Mesendoderm (in vitro differentiated cells): Measurements from ENCODE around the gene RNU1-3.
"Not testable (repeated sequence)": the region's sequence is repeated elsewhere in the genome, so short reads cannot be mapped to it uniquely, and the experiment has no call there.

ENCODE experiments used
- DNase-seq: peaks from one replicate; pipeline ENCODE4 v3.0.0; 2013
- H2AK5ac ChIP-seq: 2 replicates; pipeline ENCODE4 v1.6.1; 2013; ENCODE audit warnings: low read length, inconsistent platforms
- H2BK120ac ChIP-seq: 2 replicates; pipeline ENCODE4 v1.6.1; 2013; ENCODE audit warnings: low read depth, mild to moderate bottlenecking, low read length, moderate library complexity, mixed read lengths
- H2BK15ac ChIP-seq: replicated peaks from 2 replicates; pipeline ENCODE4 v1.6.1; 2013; ENCODE audit warnings: low read depth, mild to moderate bottlenecking, moderate library complexity
- H2BK5ac ChIP-seq: 2 replicates; pipeline ENCODE4 v1.6.1; 2013; ENCODE audit warnings: low read length, inconsistent platforms
- H3K18ac ChIP-seq: 2 replicates; pipeline ENCODE4 v1.6.1; 2013; ENCODE audit warnings: mild to moderate bottlenecking, low read length, mixed read lengths
- H3K23ac ChIP-seq: one replicate; pipeline ENCODE4 v1.6.1; 2013; ENCODE audit warnings: low read length
- H3K27ac ChIP-seq: 2 replicates; pipeline ENCODE4 v1.5.1; 2013; ENCODE audit warnings: low read depth, mild to moderate bottlenecking, inconsistent platforms, low read length, moderate library complexity
- H3K27me3 ChIP-seq: 2 replicates; pipeline ENCODE4 v1.6.1; 2013; ENCODE audit warnings: low read length, control low read depth, mild to moderate bottlenecking, inconsistent platforms; ENCODE audit not compliant: insufficient read depth, poor library complexity
- H3K36me3 ChIP-seq: 2 replicates; pipeline ENCODE4 v1.6.1; 2013; ENCODE audit warnings: low read length, inconsistent platforms; ENCODE audit not compliant: control insufficient read depth, insufficient read depth
- H3K4ac ChIP-seq: one replicate; pipeline ENCODE4 v1.6.1; 2013; ENCODE audit warnings: low read depth, mild to moderate bottlenecking, low read length, moderate library complexity
- H3K4me1 ChIP-seq: 2 replicates; pipeline ENCODE4 v1.6.1; 2013; ENCODE audit warnings: low read depth, low read length, inconsistent platforms; ENCODE audit not compliant: control insufficient read depth
- H3K4me2 ChIP-seq: 2 replicates; pipeline ENCODE4 v1.6.1; 2013; ENCODE audit warnings: low read length
- H3K4me3 ChIP-seq: 2 replicates; pipeline ENCODE4 v1.5.1; 2013; ENCODE audit warnings: mild to moderate bottlenecking, low read length
- H3K56ac ChIP-seq: one replicate; pipeline ENCODE4 v1.6.1; 2013; ENCODE audit warnings: low read length
- H3K79me1 ChIP-seq: 2 replicates; pipeline ENCODE4 v1.6.1; 2013; ENCODE audit warnings: low read length, inconsistent platforms
- H3K79me2 ChIP-seq: 2 replicates; pipeline ENCODE4 v1.6.1; 2013; ENCODE audit warnings: mild to moderate bottlenecking, low read length; ENCODE audit not compliant: control insufficient read depth, insufficient read depth
- H3K9ac ChIP-seq: 2 replicates; pipeline ENCODE4 v1.6.1; 2013; ENCODE audit warnings: low read length, inconsistent platforms
- H4K5ac ChIP-seq: one replicate; pipeline ENCODE4 v1.6.1; 2013; ENCODE audit warnings: low read length
- H4K8ac ChIP-seq: one replicate; pipeline ENCODE4 v1.6.1; 2013; ENCODE audit warnings: low read depth, mild to moderate bottlenecking, control low read depth, low read length, moderate library complexity
- WGBS: extraction: QIAGEN DNeasy Blood & Tissue Kit; methylation state at CpG from one replicate; pipeline ENCODE4 v1.1.7; 2013; ENCODE audit warnings: low lambda C conversion rate, missing lambda C conversion rate; ENCODE audit not compliant: insufficient coverage; ENCODE audit errors: extremely low coverage; 5-methylcytosine and 5-hydroxymethylcytosine counted together

Gene RNU1-3

DNA sequence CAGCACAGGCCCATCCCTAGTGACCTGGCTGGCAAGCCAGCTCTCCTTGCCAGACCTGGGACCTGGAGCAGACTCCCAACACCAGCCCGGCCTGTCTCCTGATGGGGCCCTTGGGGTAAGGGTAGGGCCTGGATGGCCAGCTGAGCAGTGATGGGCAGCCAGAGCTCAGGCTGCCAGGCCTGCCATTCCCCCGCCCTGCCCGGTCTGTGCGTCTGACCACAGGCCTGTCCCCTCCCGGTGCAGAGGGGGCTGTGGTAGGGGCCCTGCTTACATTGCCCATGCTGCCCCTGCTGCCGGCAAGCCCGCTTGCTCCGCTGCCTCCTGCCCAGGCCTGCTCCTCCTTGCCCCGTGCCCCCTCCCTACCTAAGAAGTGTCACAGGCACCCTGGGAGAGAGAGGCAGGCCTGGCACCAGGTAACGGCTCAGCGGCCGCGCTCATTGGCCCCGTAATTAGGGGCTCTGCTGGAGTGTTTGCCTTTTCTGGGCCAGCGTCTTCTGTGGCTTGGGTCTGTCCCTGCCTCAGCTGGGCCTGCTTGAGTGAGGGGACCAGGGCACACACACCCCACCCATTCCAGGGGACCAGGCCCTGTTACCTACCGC is 37.9 kb upstream of the RNU1-3 start:
- H3K18ac ChIP-seq, H3K4me3 ChIP-seq, H2AK5ac ChIP-seq, H3K4ac ChIP-seq, DNase-seq, H3K23ac ChIP-seq, H3K4me1 ChIP-seq, H4K5ac ChIP-seq, H2BK5ac ChIP-seq, H3K79me2 ChIP-seq, H3K27ac ChIP-seq, H3K27me3 ChIP-seq, H3K4me2 ChIP-seq, H3K56ac ChIP-seq, H3K36me3 ChIP-seq, H2BK120ac ChIP-seq, H3K9ac ChIP-seq, H2BK15ac ChIP-seq, H3K79me1 ChIP-seq, H4K8ac ChIP-seq: not testable (repeated sequence)
- WGBS = no CpG with 5 or more reads among the region's 16 CpGs

DNA sequence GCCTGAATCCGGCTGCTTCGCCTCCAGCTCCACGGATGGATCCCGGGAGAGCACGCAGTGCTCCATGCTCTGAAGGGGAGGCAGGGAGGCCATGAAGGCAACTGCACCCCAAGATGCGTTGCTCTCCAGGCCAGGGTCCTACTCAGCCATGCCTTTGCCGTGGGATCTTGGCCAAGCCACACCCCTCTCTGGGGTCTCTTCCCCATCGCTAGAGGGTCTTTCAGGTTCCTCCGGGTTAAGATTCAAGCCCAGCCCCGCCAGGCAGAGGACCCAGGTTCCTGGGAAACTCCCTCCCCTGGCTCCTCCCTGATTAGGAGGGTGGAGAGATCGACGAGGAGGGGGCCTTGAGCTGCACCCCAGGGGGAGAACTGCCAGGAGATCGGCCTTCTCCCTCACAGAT is 37.3 kb upstream of the RNU1-3 start:
- WGBS = no CpG with 5 or more reads among the region's 13 CpGs
- H3K27me3 ChIP-seq, H3K79me1 ChIP-seq, H2BK15ac ChIP-seq, H3K4me3 ChIP-seq, H2AK5ac ChIP-seq, H2BK120ac ChIP-seq, H3K4ac ChIP-seq, H3K4me2 ChIP-seq, H4K8ac ChIP-seq, H3K36me3 ChIP-seq, H4K5ac ChIP-seq, H3K9ac ChIP-seq, H3K27ac ChIP-seq, H3K79me2 ChIP-seq, H3K23ac ChIP-seq, H3K4me1 ChIP-seq, H3K18ac ChIP-seq, DNase-seq, H3K56ac ChIP-seq, H2BK5ac ChIP-seq: not testable (repeated sequence)

DNA sequence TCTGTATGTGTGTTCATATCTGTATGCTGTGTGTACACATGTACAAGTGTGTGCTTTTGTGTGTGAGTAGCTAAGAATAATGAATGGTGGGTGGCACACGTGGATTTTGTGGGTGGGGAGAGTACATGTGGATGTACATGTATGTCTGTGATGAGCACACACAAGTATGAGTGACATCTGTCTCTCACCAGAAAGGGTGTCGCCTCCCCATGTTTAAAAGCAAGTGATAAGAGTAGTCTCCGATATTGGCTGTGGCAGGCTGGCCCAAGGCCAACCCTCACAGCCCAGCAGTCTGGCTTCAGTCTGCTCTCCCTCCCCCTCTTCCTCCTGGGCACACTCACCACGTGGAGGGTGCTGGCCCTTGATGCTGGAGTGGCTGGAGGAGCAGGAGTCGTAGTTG is 36.9 kb upstream of the RNU1-3 start:
- WGBS = no CpG with 5 or more reads among the region's 5 CpGs
- H2AK5ac ChIP-seq, H3K27ac ChIP-seq, H3K27me3 ChIP-seq, H3K4me1 ChIP-seq, H3K4ac ChIP-seq, H3K56ac ChIP-seq, H3K79me1 ChIP-seq, H3K4me2 ChIP-seq, H3K36me3 ChIP-seq, H3K18ac ChIP-seq, H3K23ac ChIP-seq, H2BK5ac ChIP-seq, H2BK120ac ChIP-seq, H3K79me2 ChIP-seq, DNase-seq, H4K5ac ChIP-seq, H3K9ac ChIP-seq, H3K4me3 ChIP-seq, H2BK15ac ChIP-seq, H4K8ac ChIP-seq: not testable (repeated sequence)

- not testable (repeated sequence) for H2BK120ac ChIP-seq, H3K4me2 ChIP-seq, H3K4ac ChIP-seq, H2AK5ac ChIP-seq, DNase-seq, H3K79me2 ChIP-seq, H3K23ac ChIP-seq, H3K27me3 ChIP-seq, H4K5ac ChIP-seq, H3K27ac ChIP-seq, H2BK5ac ChIP-seq, H3K18ac ChIP-seq, H2BK15ac ChIP-seq, H3K79me1 ChIP-seq, H3K4me3 ChIP-seq, H3K56ac ChIP-seq, H3K36me3 ChIP-seq, H3K4me1 ChIP-seq, H4K8ac ChIP-seq, H3K9ac ChIP-seq
- WGBS = no CpG with 5 or more reads among the region's 7 CpGs
These were observed 36.4 kb upstream of the RNU1-3 start for GRCh38 chr1:16703141-16703540.

DNA sequence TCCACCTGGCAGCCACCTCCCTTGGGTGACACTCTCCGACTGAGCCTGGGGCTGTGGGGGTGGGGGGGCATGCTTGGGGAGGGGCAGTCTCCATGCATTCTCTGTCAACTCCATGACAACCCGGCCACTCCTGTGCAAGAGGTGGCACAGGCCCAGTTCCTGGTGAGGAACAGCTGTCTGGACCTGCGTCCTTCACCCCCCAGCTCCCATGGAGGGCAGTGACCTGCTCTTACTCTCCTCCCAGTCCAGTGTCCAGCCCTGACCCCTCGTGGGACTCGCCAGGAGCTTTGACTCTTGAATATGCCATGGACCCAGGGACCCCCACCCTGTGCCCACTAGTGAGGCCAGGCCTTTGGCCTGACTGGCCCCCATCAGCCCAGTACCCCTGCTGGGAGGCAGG is 35.5 kb upstream of the RNU1-3 start:
- H3K4me2 ChIP-seq, H3K79me2 ChIP-seq, H3K36me3 ChIP-seq, H3K9ac ChIP-seq, H3K23ac ChIP-seq, H4K8ac ChIP-seq, H2BK15ac ChIP-seq, DNase-seq, H3K27me3 ChIP-seq, H2BK5ac ChIP-seq, H4K5ac ChIP-seq, H3K4me1 ChIP-seq, H3K18ac ChIP-seq, H3K4me3 ChIP-seq, H2AK5ac ChIP-seq, H3K56ac ChIP-seq, H3K4ac ChIP-seq, H3K79me1 ChIP-seq, H3K27ac ChIP-seq, H2BK120ac ChIP-seq: not testable (repeated sequence)
- no CpG with 5 or more reads among the region's 5 CpGs for WGBS

- H3K4ac ChIP-seq, H2BK5ac ChIP-seq, H4K5ac ChIP-seq, H3K27me3 ChIP-seq, H3K79me1 ChIP-seq, H3K27ac ChIP-seq, H2AK5ac ChIP-seq, H3K4me3 ChIP-seq, H3K18ac ChIP-seq, H3K9ac ChIP-seq, DNase-seq, H3K36me3 ChIP-seq, H3K56ac ChIP-seq, H3K4me2 ChIP-seq, H3K4me1 ChIP-seq, H2BK15ac ChIP-seq, H4K8ac ChIP-seq, H3K79me2 ChIP-seq, H3K23ac ChIP-seq, H2BK120ac ChIP-seq: not testable (repeated sequence)
- no CpG with 5 or more reads among the region's 37 CpGs for WGBS
These were observed 34.4 kb upstream of the RNU1-3 start for GRCh38 chr1:16701189-16701588.
